ENCODE results near the gene ABCA13.

DNA sequence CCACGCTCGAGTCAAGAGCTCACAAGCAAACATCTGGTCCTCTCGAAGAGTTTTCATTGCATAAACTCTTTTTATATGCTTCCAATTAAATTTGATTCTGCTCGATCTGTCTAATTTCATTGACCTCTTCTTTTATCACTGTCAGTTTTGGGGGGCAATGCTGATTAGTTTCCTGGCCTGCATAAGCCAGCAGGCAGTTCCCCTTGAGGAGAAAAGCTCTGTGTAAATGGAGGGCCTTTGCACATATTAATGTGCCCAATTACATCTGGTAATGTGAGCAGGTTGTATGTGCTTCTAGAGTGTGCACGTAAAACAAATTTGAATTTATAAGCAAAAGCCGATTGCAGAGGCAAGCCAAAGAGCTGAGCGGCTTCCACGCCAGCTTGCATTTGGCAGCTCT is 210.3 kb downstream of the ABCA13 start:
- TF ChIP-seq, protein P1, sequence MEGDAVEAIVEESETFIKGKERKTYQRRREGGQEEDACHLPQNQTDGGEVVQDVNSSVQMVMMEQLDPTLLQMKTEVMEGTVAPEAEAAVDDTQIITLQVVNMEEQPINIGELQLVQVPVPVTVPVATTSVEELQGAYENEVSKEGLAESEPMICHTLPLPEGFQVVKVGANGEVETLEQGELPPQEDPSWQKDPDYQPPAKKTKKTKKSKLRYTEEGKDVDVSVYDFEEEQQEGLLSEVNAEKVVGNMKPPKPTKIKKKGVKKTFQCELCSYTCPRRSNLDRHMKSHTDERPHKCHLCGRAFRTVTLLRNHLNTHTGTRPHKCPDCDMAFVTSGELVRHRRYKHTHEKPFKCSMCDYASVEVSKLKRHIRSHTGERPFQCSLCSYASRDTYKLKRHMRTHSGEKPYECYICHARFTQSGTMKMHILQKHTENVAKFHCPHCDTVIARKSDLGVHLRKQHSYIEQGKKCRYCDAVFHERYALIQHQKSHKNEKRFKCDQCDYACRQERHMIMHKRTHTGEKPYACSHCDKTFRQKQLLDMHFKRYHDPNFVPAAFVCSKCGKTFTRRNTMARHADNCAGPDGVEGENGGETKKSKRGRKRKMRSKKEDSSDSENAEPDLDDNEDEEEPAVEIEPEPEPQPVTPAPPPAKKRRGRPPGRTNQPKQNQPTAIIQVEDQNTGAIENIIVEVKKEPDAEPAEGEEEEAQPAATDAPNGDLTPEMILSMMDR (IDR thresholded peaks at IDR 0.05; ENCODE audit: low read depth, low read length, poor library complexity, severe bottlenecking) = no peak
- TF ChIP-seq EZH2phosphoT487 (IDR thresholded peaks at IDR 0.05; ENCODE audit: borderline replicate concordance, low read length) = no peak

Measured in DOHH2 (cell line).